Activated CD4-positive, alpha-beta T cell treated with anti-CD3 and anti-CD28 coated beads for 36 hours (primary cell): ENCODE data around the gene YPEL2. TPM values are rescaled to one million over a fixed set of nuclear protein-coding genes. Genes with fewer than 3 reads are reported as not detected.

ENCODE experiments used
- ATAC-seq: fragments of 200-7000 bp; cut with Tn5 transposase; one replicate; pipeline ENCODE4 v1.10.0; 2021; ENCODE audit warnings: mild to moderate bottlenecking, moderate library complexity
- CTCF ChIA-PET: fragments of 350-600 bp; sonication (Branson Sonifier 250); formaldehyde crosslinking; loops from one replicate; lab custom pipeline; 2021; ENCODE audit warnings: antibody characterized with exemption; lab: Charles Lee
- POLR2A ChIA-PET: fragments of 350-600 bp; sonication (Branson Sonifier 250); formaldehyde crosslinking; loops from one replicate; lab custom pipeline; 2021; ENCODE audit warnings: antibody characterized with exemption, inconsistent platforms; lab: Charles Lee
- DNase-seq: peaks from one replicate; pipeline ENCODE4 v3.0.0-alpha.2; 2020
- H3K27ac Mint-ChIP-seq: one replicate; pipeline ENCODE4 v1.8.0; 2021; ENCODE audit warnings: mixed read lengths
- H3K27me3 Mint-ChIP-seq: one replicate; pipeline ENCODE4 v1.8.0; 2021; ENCODE audit warnings: mixed read lengths
- H3K36me3 Mint-ChIP-seq: one replicate; pipeline ENCODE4 v1.8.0; 2021; ENCODE audit warnings: low read depth, mixed read lengths
- H3K4me1 Mint-ChIP-seq: one replicate; pipeline ENCODE4 v1.8.0; 2021; ENCODE audit warnings: mixed read lengths
- H3K4me3 Mint-ChIP-seq: one replicate; pipeline ENCODE4 v1.8.0; 2021; ENCODE audit warnings: mild to moderate bottlenecking, moderate library complexity, mixed read lengths
- H3K9me3 Mint-ChIP-seq: one replicate; pipeline ENCODE4 v1.8.0; 2021; ENCODE audit warnings: low read depth, mixed read lengths
- intact Hi-C, 2 experiments: fragments of 100-400 bp; cut with DNase I in 1 of 2; cut with micrococcal nuclease in 1 of 2; formaldehyde crosslinking; loops; one replicate each; pipeline versions ENCODE4 v1.14.2 to v1.15.1; 2022 to 2024; cut with DNase I, micrococcal nuclease
- total RNA-seq, 2 experiments: library from RNA; stranded (reverse); gene quantifications; one replicate each; pipeline ENCODE4 v1.2.3, GENCODE V29; 2021

YPEL2 gene
- total RNA-seq, 2 experiments from 2014 or later = 4.3 to 6.9 TPM

GRCh38 chr17:59368218-59368857 lies 36.9 kb downstream of the YPEL2 start:
- H3K27ac Mint-ChIP-seq = no peak overlapping the region
- DNase-seq = no peak
- H3K36me3 Mint-ChIP-seq = no peaks in the 10 kb centered on the region
- no peaks in the 10 kb centered on the region for H3K27me3 Mint-ChIP-seq
- intact Hi-C loops = loop anchor here in 1 of 2 experiments (10.0 kb wide), 1 partner anchor 1026 kb away; the partner anchor contains the start of gene USP32
- peaks cover 73% of the 10 kb centered on the region for H3K4me1 Mint-ChIP-seq
- POLR2A ChIA-PET = no interaction called here
- H3K4me3 Mint-ChIP-seq = no peak overlapping the region
- H3K9me3 Mint-ChIP-seq = no peaks in the 10 kb centered on the region
- ATAC-seq = no peak
- CTCF ChIA-PET = interaction anchor here (0.6 to 1.5 kb wide), 7 partner anchors 9 to 448 kb away, joined by 3 to 4 read pairs (median 3); no protein-coding TSS in a partner anchor

GRCh38 chr17:59369031-59369975 lies 37.8 kb downstream of the YPEL2 start:
- Mint-ChIP-seq H3K27ac (no peak overlapping the region), H3K27me3 (no peaks in the 10 kb centered on the region), H3K4me1 (peaks cover 73% of the 10 kb centered on the region), H3K4me3 (no peak overlapping the region), H3K9me3 (no peaks in the 10 kb centered on the region), H3K36me3 (no peaks in the 10 kb centered on the region)
- ChIA-PET CTCF (interaction anchor here (0.6 to 1.5 kb wide), 6 partner anchors 8 to 72 kb away, joined by 3 to 4 read pairs (median 3); no protein-coding TSS in a partner anchor), POLR2A (no interaction called here)
- DNase-seq = no peak
- intact Hi-C loops = loop anchor here in 1 of 2 experiments (10.0 kb wide), 1 partner anchor 1025 kb away; the partner anchor contains the start of gene USP32
- no peak for ATAC-seq

- no peak overlapping the region for H3K27ac Mint-ChIP-seq
- intact Hi-C loops = no loop called here
- ChIA-PET POLR2A (interaction anchor here (0.6 kb wide), 1 partner anchor 91 kb away, joined by 8 read pairs; no protein-coding TSS in a partner anchor), CTCF (no interaction called here)
- H3K27me3 Mint-ChIP-seq = no peaks in the 10 kb centered on the region
- no peak for ATAC-seq
- no peak overlapping the region for H3K4me3 Mint-ChIP-seq
- no peaks in the 10 kb centered on the region for H3K9me3 Mint-ChIP-seq
- DNase-seq = no peak
- no peaks in the 10 kb centered on the region for H3K36me3 Mint-ChIP-seq
- H3K4me1 Mint-ChIP-seq = peaks cover 74% of the 10 kb centered on the region
These were observed 39.3 kb downstream of the YPEL2 start for GRCh38 chr17:59370593-59371299.

GRCh38 chr17:59371416-59372100 lies 40.1 kb downstream of the YPEL2 start:
- H3K4me3 Mint-ChIP-seq = no peak overlapping the region
- CTCF ChIA-PET = no interaction called here

GRCh38 chr17:59372138-59372751 lies 40.8 kb downstream of the YPEL2 start:
- no peak overlapping the region for H3K4me3 Mint-ChIP-seq
- POLR2A ChIA-PET = no interaction called here
- peak; percentile 54 for ATAC-seq
- peaks cover 70% of the 10 kb centered on the region for H3K4me1 Mint-ChIP-seq
- CTCF ChIA-PET = interaction anchor here (1.2 kb wide), 1 partner anchor 10 kb away, joined by 4 read pairs; no protein-coding TSS in a partner anchor
- peak overlapping the region; percentile 30 for H3K27ac Mint-ChIP-seq
- no peak for DNase-seq
- no peaks in the 10 kb centered on the region for H3K27me3 Mint-ChIP-seq
- no peaks in the 10 kb centered on the region for H3K36me3 Mint-ChIP-seq
- H3K9me3 Mint-ChIP-seq = no peaks in the 10 kb centered on the region
- intact Hi-C loops = no loop called here

More at GRCh38 chr17:59371416-59372100, 40.1 kb downstream of the YPEL2 start:
- POLR2A ChIA-PET = no interaction called here
- no peaks in the 10 kb centered on the region for H3K9me3 Mint-ChIP-seq
- DNase-seq (no peak), ATAC-seq (no peak)
- H3K27me3 Mint-ChIP-seq = no peaks in the 10 kb centered on the region
- H3K4me1 Mint-ChIP-seq = peaks cover 74% of the 10 kb centered on the region
- H3K27ac Mint-ChIP-seq = peak overlapping the region; percentile 30
- intact Hi-C loops = no loop called here
- no peaks in the 10 kb centered on the region for H3K36me3 Mint-ChIP-seq

GRCh38 chr17:59373882-59374495 lies 42.5 kb downstream of the YPEL2 start:
- POLR2A ChIA-PET = no interaction called here
- H3K36me3 Mint-ChIP-seq = no peaks in the 10 kb centered on the region
- ATAC-seq = peak; percentile 42
- no peaks in the 10 kb centered on the region for H3K27me3 Mint-ChIP-seq
- H3K4me1 Mint-ChIP-seq = peaks cover 63% of the 10 kb centered on the region
- H3K4me3 Mint-ChIP-seq = no peak overlapping the region
- DNase-seq = no peak
- CTCF ChIA-PET = interaction anchor here (1.0 to 3.2 kb wide), 4 partner anchors 9 to 67 kb away, joined by 3 to 15 read pairs (median 9); no protein-coding TSS in a partner anchor
- peak overlapping the region; percentile 85 for H3K27ac Mint-ChIP-seq
- intact Hi-C loops = no loop called here
- no peaks in the 10 kb centered on the region for H3K9me3 Mint-ChIP-seq

DNA sequence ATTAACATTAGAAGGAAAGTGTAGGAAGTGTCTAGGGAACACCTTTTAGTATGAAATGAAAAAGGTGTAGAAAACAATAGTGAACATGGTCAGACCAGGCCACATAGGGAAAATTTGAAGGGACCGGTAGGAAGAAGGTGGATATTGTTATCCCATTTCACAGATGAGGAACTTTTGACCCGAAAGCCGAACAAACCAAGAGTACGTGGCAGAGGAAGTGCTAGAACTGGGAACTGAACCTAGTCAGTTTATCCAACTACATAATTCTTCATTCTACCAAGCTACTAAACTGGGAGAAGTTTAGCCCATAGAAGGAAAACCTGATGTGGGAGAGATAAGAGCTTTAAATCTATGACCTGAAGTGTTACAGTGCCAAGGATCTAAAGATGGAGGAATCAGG lies 43.2 kb downstream of the YPEL2 start:
- Mint-ChIP-seq H3K9me3 (no peaks in the 10 kb centered on the region), H3K4me3 (no peak overlapping the region), H3K36me3 (no peaks in the 10 kb centered on the region), H3K27me3 (no peaks in the 10 kb centered on the region), H3K4me1 (peaks cover 63% of the 10 kb centered on the region), H3K27ac (peak overlapping the region; percentile 85)
- CTCF ChIA-PET = interaction anchor here (1.0 to 3.2 kb wide), 5 partner anchors 9 to 67 kb away, joined by 3 to 15 read pairs (median 5); no protein-coding TSS in a partner anchor
- POLR2A ChIA-PET = interaction anchor here (0.6 kb wide), 1 partner anchor 38 kb away, joined by 4 read pairs; no protein-coding TSS in a partner anchor
- ATAC-seq (no peak), DNase-seq (no peak)
- intact Hi-C loops = no loop called here

GRCh38 chr17:59375857-59376256 lies 44.4 kb downstream of the YPEL2 start:
- ATAC-seq (no peak), DNase-seq (no peak)
- Mint-ChIP-seq H3K36me3 (peaks cover 2% of the 10 kb centered on the region), H3K4me3 (no peak overlapping the region), H3K9me3 (no peaks in the 10 kb centered on the region), H3K4me1 (peaks cover 63% of the 10 kb centered on the region), H3K27me3 (no peaks in the 10 kb centered on the region), H3K27ac (no peak overlapping the region)
- POLR2A ChIA-PET = interaction anchor here (0.6 kb wide), 1 partner anchor 518 kb away, joined by 4 read pairs; no protein-coding TSS in a partner anchor
- intact Hi-C loops = no loop called here
- CTCF ChIA-PET = interaction anchor here (0.7 to 3.2 kb wide), 9 partner anchors 9 to 296 kb away, joined by 3 to 15 read pairs (median 3); no protein-coding TSS in a partner anchor

- DNase-seq = no peak
- peaks cover 63% of the 10 kb centered on the region for H3K4me1 Mint-ChIP-seq
- ChIA-PET CTCF (interaction anchor here (1.0 kb wide), 1 partner anchor 145 kb away, joined by 3 read pairs; no protein-coding TSS in a partner anchor), POLR2A (interaction anchor here (0.6 kb wide), 1 partner anchor 57 kb away, joined by 4 read pairs; no protein-coding TSS in a partner anchor)
- peak overlapping the region; percentile 49 for H3K27ac Mint-ChIP-seq
- intact Hi-C loops = no loop called here
- H3K4me3 Mint-ChIP-seq = no peak overlapping the region
- no peaks in the 10 kb centered on the region for H3K9me3 Mint-ChIP-seq
- no peak for ATAC-seq
- peaks cover 2% of the 10 kb centered on the region for H3K36me3 Mint-ChIP-seq
- H3K27me3 Mint-ChIP-seq = no peaks in the 10 kb centered on the region
These were observed 45.1 kb downstream of the YPEL2 start for GRCh38 chr17:59376506-59376905.
